HG02642 (cell line): Measurements from ENCODE around the gene TNIP2.

Experiments
- ATAC-seq: cut with Tn5 transposase; IDR thresholded peaks from one replicate; pipeline ENCODE4 v1.9.1; 2021; ENCODE audit warnings: mild to moderate bottlenecking; ENCODE audit not compliant: unreplicated experiment, poor library complexity

Gene TNIP2

DNA sequence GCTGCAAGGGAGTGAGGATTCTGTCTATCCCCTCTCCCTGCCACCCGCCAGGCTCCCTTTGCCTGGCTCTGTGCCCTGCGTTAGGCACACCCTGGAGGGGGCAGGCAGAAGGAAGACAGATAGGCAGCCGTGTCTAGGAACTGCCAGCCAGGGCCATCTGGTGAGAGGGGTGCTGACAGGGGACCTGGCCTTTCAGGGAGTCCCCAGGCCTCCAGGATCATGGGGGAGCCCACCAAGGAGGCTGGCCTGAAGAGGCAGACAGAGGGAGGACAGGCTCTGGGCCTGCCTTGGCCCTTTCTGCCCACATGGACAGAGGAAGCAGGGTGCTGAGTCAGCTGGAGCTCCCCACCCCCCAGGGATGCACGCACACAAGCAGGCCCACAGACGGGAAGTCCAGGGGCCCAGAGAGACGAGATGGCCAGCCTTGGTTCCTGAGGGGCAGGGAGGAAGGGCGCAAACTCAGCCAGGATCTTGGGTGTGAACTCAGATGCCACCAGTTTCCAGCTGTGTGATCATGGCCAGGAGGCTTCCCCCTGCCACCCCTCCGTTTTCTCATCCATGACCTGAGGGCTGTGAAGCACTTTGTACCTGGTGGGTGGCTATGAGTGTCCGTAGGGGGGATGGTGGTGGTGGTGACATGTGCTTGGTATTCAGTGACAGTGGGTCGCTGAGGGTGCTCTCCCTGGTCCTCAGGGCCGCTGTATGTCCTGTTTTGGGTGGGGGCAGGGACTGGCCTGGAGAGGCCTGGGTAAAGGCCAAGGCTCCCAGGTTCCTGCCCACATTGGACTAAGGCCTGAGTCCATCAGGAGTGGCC is 38.6 kb upstream of the TNIP2 start:
- no peak for ATAC-seq

DNA sequence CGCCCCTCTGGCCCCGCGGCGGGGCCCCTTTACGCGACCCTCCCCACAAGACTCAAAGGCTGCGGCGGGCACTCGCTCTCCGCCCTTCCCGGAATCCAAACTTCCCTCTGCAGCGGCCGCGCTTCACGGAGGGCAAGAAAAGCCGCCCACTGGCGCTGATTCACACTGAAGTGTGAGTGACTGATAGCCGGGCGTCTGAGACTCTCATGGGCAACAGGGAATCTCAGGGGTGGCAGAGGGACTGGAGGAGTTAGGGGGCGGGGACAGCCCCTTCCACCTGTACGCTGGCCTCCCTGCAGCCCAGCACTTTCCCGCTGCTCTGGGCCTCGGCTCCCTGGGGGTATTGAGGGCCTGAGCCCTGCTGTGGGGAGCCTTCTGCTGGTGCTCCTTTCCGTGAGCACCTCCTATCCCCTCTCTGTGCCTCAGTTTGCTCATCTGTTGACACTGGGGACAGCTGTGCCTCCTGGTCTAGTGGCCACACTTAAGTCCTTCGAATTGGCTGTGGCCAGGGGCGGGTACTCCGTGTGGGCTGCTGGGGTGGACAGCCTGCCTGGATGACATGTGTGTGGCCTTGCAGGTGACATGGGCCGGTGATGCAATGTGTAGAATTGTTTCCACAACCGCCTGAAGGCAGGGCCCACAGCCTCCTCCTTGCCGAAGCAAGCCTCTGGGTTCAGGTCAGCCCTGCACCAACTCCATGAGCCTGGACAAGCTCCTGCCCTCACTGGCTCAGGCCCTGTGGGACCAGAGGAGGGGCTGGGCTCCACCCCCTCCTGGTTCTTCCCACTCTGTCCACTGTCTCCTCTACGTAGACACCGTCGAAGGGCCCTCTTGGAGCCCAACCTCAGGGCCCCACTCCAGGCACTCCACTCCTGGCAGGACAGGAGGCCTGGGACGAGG is 37.7 kb upstream of the TNIP2 start:
- no peak for ATAC-seq

- peak; percentile 37 for ATAC-seq
These were observed 36.8 kb upstream of the TNIP2 start, which contains the start of gene SH3BP2 for GRCh38 chr4:2792711-2793585. Gene SH3BP2, plus strand, starts transcription at chr4:2793085. Its CDS starts 27,533 bp downstream, at chr4:2820618.

DNA sequence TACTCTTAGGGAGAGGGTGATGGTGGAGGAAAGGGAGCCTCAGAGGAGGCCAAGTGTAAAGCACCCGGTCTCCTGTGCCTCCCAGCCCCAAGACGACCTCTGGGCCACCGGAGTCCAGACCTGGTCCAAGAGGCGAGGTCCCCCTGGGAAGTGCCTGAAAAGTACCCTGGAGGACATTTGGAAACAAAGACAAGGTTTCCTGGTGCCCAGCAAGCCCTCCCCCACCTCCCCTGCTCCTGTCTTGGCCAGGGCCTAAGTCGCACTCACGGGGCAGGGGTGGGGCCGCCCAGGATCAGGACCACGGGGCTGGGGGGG is 36.2 kb upstream of the TNIP2 start:
- ATAC-seq, result no peak

- no peak for ATAC-seq
These were observed 35.6 kb upstream of the TNIP2 start for GRCh38 chr4:2791518-2792395.

DNA sequence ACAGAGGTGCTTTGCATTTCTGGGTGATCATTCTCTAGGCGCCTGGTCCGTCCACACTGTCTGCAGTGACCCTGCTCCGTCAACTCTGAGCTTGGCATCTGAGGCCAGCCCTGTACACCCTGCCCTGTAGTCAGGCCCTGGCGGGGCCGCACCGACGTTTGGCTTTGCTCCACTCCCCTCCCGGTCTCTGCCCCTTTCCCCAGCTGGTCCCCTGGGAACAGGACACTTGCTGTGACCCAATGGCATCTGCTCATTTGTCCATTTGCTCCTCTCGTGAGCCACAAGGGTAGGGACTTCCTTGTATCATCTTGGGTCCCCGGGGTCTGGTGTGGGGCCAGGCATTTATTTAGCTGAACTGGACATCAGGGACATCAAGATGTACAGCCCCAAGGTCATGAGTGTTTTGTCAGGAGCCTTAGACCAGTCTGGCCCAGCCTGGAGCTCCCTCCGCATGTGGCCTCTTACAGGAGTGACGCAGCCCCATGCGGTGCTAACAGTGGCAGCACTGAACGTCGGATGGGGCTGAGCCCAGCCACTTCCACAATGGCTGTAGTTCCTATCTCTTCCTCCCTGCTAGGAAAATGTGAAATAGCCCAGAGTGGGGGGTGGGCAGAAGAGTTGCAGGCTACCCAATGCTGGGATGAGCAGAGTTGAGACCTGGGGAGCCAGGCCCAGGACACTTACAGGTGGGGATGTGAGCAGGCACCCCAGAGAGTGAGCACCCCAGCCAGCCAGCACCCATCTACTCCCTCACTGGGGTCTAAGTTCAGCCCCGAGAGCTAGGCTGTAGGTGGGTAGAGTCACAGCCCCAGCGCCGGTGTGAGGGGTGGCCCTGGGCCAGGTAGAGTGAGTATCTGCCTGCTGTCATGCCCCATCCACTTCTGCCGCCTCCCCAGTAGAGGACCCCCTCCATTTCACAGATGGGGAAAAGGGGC is 34.7 kb upstream of the TNIP2 start:
- ATAC-seq, result no peak

DNA sequence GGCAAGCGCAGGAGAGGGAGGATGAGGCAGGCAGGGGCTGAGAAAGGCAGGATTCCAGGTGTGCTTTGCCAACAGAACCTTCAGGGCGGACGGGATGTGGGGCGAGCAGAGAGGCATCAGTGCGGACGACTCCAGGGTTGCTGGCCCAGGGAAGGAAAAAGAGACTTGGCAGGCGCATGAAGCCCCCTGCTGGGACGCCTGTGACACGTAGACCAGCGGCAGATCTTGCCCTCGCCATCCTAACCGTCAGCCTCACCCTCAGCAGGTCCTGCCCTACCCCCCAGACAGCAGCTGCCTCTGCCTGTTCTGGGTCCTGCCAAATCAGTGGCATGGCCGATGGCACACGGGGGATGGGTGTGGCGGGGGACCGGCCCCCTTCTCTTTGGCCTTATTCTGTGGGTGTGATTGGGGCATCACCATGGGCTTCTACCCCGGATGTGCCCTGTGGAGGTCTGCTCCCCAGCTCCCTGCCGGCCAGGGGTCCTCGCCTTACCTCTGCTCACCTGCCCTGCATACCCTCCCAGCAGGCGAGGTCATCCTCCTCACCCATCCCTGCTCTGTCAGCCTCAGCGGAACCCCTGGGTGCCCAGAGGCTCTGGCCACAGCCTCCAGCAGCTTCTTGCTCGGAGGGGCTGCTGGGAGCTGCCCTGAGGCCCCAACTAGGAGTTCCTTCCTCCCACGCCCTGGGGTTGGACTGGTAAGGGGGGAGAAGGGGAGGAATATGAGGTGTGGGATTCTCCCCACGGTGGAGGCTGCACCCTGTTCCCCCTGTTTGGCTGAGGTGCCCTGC is 33.9 kb upstream of the TNIP2 start:
- no peak for ATAC-seq

GRCh38 chr4:2789351-2789750 is 33.2 kb upstream of the TNIP2 start:
- ATAC-seq, result no peak

DNA sequence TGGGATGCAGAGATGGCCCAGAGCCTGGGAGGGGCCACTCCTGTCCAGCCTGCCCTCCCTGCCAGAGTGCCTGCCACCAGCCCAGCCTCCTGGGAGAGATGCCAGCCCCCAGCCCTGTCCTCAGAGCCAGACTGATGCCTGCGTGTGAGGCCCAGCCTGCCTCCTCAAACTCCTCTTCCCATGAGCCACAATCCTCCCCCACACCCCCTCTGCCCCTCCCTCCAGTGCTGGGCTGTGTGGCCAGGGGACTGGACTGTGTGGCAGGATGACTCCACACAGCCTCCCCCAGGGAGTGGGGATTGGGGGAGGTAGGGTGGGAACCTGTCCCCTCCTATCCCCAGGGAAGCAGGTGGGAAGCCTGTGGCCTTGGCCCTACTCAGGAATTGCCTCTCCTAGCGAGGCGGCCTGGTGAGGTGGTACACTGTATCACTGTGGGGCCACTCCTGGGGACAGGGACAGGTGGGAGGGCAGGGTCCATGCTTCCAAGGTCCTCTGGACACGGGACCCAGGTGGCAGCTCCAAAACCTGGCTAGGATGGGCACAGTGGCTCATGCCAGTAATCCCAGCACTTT is 32.5 kb upstream of the TNIP2 start:
- no peak for ATAC-seq

- ATAC-seq, result no peak
These were observed 32.0 kb upstream of the TNIP2 start for GRCh38 chr4:2788101-2788500.

DNA sequence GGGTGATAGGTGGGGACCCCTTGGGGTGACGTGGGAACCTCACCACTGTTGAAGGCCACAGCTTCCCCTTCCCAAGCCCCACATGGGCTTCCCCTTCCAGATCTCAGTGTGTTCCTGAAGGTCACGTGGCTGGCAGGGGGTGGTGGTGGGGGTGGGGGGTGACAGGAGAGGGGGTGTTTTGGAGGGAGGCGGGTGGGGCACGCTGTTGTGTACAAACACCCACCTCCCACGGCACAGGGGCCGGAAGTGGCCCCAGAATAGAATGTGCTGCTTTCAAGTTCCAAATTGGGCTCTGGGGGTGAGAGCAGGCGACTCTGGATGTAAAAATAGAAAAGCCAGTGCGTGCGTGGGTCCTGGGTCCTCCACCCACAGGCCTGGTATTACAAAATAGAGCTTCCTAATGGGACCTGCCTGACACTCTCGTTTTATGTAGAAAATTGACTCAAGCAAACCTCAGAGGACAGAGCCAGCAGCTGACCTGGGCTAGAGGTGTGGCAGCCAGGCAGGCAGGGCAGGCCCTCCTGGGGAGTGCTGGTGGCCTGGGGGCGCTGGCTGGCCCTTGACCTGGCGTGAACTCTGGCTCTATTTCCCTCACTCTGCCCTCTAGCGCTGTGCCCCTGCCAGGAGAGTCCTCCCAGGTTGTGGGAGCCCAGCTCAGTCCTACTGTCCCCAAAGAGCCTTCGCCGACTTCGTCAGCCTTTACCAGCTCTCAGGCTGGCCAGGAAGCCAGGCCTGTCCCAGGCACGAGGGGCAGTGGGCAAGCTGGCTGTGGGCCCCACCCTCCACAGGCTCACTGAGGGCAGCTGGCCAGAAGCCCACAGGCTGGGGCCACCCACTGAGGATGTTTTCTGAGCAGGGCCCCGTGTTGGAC is 31.3 kb upstream of the TNIP2 start:
- ATAC-seq, result peak; percentile 70

DNA sequence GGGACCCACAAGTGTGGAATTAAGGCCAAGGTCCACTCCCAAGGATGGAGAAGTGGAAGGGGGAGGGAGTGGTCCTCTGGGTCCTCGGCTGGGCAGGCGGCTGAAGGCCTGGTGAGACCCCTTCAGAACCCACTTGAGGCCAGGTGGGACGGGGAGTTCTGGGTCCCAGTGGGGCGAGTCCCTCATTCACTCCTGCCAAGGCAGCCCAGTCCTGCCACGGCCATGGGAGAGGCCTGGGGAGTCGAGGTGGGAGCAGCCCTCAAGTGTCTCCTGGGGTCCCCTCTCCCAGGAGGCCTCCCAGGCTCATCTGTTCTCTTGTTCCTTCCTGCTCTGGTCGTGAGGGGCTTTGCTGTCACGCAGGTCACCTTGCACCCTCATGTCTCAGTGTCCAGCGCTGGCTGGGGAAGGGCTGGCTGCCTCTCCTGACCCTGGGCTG is 30.7 kb upstream of the TNIP2 start:
- peak; percentile 1 for ATAC-seq

- peak; percentile 25 for ATAC-seq
These were observed 30.1 kb upstream of the TNIP2 start for GRCh38 chr4:2786152-2786671.

GRCh38 chr4:2785613-2786012 is 29.5 kb upstream of the TNIP2 start:
- no peak for ATAC-seq

GRCh38 chr4:2783790-2784189 is 27.7 kb upstream of the TNIP2 start:
- no peak for ATAC-seq

DNA sequence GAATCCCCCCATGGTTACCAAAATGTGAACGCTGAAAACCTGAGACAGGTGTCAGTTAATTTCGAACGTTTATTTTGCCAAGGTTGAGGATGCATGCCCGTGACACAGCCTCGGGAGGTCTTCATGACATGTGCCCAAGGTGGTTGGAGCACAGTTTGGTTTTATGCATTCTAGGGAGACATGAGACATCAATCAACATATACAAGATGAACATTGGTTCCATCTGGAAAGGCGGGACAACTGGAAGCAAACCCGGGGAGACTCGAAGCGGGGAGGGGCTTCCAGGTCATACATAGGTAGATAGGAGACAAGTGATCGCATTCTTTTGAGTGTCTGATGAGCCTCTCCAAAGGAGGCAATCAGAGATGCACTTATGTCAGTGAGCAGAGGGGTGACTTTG is 25.8 kb upstream of the TNIP2 start:
- ATAC-seq, result no peak
